Neural crest cell (in vitro differentiated cells): ENCODE data around the gene MANSC4. TPM values are rescaled to one million over a fixed set of nuclear protein-coding genes. Genes with fewer than 3 reads are reported as not detected.

ENCODE experiments used
- DNase-seq: peaks from one replicate; pipeline ENCODE4 v3.0.0; 2021; ENCODE audit warnings: low read depth, mixed read lengths, low spot score
- H3K27ac Mint-ChIP-seq: one replicate; pipeline ENCODE4 v1.8.0; 2021; ENCODE audit warnings: mild to moderate bottlenecking, mixed read lengths; ENCODE audit not compliant: unreplicated experiment
- H3K27me3 Mint-ChIP-seq: 2 replicates; pipeline ENCODE4 v1.8.0; 2021; ENCODE audit warnings: low read depth, mild to moderate bottlenecking, mixed read lengths
- H3K36me3 Mint-ChIP-seq: 2 replicates; pipeline ENCODE4 v1.8.0; 2021; ENCODE audit warnings: low read depth, mild to moderate bottlenecking, mixed read lengths
- H3K4me1 Mint-ChIP-seq: 2 replicates; pipeline ENCODE4 v1.8.0; 2021; ENCODE audit warnings: mixed read lengths
- H3K4me3 Mint-ChIP-seq: one replicate; pipeline ENCODE4 v1.8.0; 2021; ENCODE audit warnings: mild to moderate bottlenecking, mixed read lengths
- H3K9me3 Mint-ChIP-seq: 2 replicates; pipeline ENCODE4 v1.8.0; 2021; ENCODE audit warnings: mixed read lengths
- CTCF ChIP-seq: fragments of 200-600 bp; sonication (generic); conservative IDR thresholded peaks from 2 replicates; pipeline ENCODE4 v1.5.0; 2021; ENCODE audit warnings: antibody characterized with exemption, mild to moderate bottlenecking
- total RNA-seq: library from RNA; stranded (reverse); gene quantifications from 2 replicates; pipeline ENCODE4 v1.2.1, GENCODE V29; 2021

MANSC4 gene
- total RNA-seq, 1 donor from 2014 or later = not detected

DNA sequence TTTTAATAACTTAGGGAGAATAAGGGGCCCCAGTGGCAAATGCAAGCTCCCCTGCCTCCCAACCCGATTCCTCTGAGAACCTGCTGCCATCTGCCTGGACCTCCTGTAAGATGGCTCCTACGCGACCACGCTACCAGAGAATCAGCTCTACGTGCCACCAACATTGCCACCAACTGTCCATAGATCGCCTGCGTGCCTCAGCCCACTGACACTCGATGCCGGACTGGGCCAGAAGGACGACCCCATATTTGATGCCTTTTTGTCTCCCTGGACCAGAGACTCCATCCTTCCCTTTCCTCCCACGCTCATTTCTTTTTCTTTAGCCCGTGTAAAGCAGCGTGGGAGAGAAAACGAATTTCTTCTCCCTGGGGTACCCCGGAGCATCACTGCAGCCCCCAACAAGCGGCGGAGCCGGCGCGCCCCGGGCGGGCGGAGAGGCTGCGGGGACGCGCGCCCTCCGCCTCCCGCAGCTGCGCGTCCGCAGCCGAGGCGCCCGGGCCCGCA is 568 bp downstream of the MANSC4 start:
- peak overlapping the region; percentile 92 for H3K4me3 Mint-ChIP-seq
- peaks cover 7% of the 10 kb centered on the region for H3K36me3 Mint-ChIP-seq
- H3K4me1 Mint-ChIP-seq = peaks cover 50% of the 10 kb centered on the region
- no peak for TF ChIP-seq CTCF
- H3K9me3 Mint-ChIP-seq = no peaks in the 10 kb centered on the region
- no peaks in the 10 kb centered on the region for H3K27me3 Mint-ChIP-seq
- DNase-seq = no peak
- H3K27ac Mint-ChIP-seq = peak overlapping the region; percentile 96

DNA sequence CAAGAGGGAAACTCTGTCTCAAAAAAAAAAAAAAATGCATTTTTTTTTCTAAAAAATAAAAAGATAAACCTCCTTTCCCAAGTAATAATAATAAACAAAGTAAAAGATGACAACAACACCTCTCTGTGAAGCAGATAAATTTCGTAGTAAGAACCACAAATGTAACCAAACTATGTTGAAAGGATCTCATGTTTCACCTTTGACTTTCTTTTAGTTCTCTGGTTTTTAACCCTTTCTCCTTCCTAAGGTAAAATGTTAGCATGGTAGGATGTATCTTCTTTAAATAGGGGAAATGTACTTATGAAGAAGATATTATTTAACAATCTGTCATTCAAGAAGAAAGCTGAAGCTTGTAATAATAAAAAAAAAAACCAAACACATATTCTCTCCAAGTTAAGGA is 1.8 kb downstream of the MANSC4 start:
- Mint-ChIP-seq H3K4me1 (peaks cover 44% of the 10 kb centered on the region), H3K27ac (no peak overlapping the region), H3K36me3 (peaks cover 6% of the 10 kb centered on the region), H3K9me3 (no peaks in the 10 kb centered on the region), H3K27me3 (no peaks in the 10 kb centered on the region), H3K4me3 (peak overlapping the region; percentile 62)
- TF ChIP-seq CTCF = no peak
- no peak for DNase-seq

DNA sequence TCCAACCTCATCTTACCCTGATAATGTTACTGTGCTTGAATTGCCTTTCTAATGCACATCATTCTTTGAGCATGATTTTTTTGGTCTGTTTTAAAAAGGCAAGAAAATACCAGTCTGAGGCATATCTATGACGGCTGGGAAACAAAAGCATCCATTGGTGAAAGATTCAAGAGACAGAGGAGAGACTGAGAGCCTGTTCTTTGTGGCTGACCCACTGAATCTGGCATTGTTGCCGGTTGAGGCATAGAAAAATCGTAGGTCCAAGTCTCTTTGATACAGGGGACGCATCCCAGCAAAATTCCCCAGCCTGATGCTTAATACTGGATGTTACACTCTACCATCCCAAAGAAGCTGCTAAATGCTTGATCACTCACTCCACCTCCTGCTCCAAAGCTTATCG is 2.9 kb downstream of the MANSC4 start:
- no peak for TF ChIP-seq CTCF
- H3K4me1 Mint-ChIP-seq = peaks cover 35% of the 10 kb centered on the region
- peak overlapping the region; percentile 77 for H3K4me3 Mint-ChIP-seq
- DNase-seq = no peak
- peak overlapping the region; percentile 9 for H3K27ac Mint-ChIP-seq
- H3K36me3 Mint-ChIP-seq = no peaks in the 10 kb centered on the region
- H3K9me3 Mint-ChIP-seq = no peaks in the 10 kb centered on the region
- no peaks in the 10 kb centered on the region for H3K27me3 Mint-ChIP-seq

DNA sequence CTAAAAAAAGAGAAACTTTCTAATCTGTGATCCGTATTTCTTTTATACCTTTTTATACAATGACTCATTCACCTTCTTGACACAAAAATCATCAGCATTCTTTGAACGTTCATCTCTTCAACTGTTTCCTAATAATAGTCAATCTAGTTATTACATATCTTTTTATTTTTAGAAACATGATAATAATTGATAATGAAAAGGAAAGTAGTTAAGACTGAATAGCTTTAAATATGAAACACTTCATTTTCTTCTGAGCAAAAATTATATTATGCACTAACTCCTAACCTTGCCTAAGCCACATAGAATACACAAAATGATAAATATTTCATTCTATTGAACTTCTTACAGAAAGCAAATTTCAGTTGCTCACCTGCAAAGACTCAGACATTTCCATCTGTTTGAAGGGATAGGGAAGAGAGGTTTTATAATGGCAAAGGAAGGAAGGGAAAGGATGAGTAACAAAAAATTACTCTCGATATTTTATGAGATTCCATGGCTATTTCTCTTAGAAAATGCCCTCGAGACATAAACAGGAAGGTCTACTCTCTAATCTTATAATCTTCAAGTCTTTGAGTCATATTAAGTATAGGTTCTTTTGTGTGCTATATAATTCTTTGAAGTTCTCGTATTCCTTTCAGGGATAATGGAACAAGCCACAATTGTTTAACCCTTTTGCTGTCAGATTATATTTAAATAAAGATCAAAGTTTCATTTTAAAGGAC is 7.5 kb downstream of the MANSC4 start:
- Mint-ChIP-seq H3K27ac (no peak overlapping the region), H3K4me1 (peaks cover 7% of the 10 kb centered on the region), H3K9me3 (no peaks in the 10 kb centered on the region), H3K36me3 (no peaks in the 10 kb centered on the region), H3K4me3 (no peak overlapping the region), H3K27me3 (no peaks in the 10 kb centered on the region)
- DNase-seq = no peak
- no peak for TF ChIP-seq CTCF

GRCh38 chr12:27771481-27772327 is 8.3 kb downstream of the MANSC4 start:
- H3K9me3 Mint-ChIP-seq = no peaks in the 10 kb centered on the region
- no peak overlapping the region for H3K27ac Mint-ChIP-seq
- H3K36me3 Mint-ChIP-seq = no peaks in the 10 kb centered on the region
- H3K4me3 Mint-ChIP-seq = no peak overlapping the region
- no peak for TF ChIP-seq CTCF
- no peaks in the 10 kb centered on the region for H3K4me1 Mint-ChIP-seq
- H3K27me3 Mint-ChIP-seq = no peaks in the 10 kb centered on the region
- no peak for DNase-seq
